Lower leg skin (tissue), 4 donors: ENCODE data around the gene NARF. TPM values are rescaled to one million over a fixed set of nuclear protein-coding genes. Genes with fewer than 3 reads are reported as not detected.

Experiments
- DNase-seq, 2 donors: peaks; one replicate each; pipeline ENCODE4 v3.0.0-alpha.2; 2019; ENCODE audit warnings: low spot score in 2 of 2
- H3K4me3 ChIP-seq: fragments of 200-600 bp; sonication (generic); 2 replicates; pipeline ENCODE4 v1.5.1; 2017; ENCODE audit warnings: mild to moderate bottlenecking, low read depth; ENCODE audit not compliant: poor library complexity, severe bottlenecking
- POLR2A ChIP-seq, 2 donors: fragments of 450-650 bp; IDR thresholded peaks; one replicate each; pipeline ENCODE4 v1.6.1; 2016 to 2017; ENCODE audit warnings: antibody characterized with exemption in 2 of 2, mild to moderate bottlenecking in 1 of 2, moderate library complexity in 1 of 2
- WGBS, 2 donors: methylation state at CpG; one replicate each; pipeline ENCODE4 v1.1.5; 2018; 5-methylcytosine and 5-hydroxymethylcytosine counted together
- intact Hi-C: fragments of 100-400 bp; cut with DNase I; formaldehyde crosslinking; loops from one replicate; pipeline ENCODE4 v1.15.0; 2023; ENCODE audit warnings: low total_unique reads
- total RNA-seq, 4 donors: library from RNA; depleted of rRNA; stranded (reverse); fragments of >200 nt; gene quantifications; one replicate each; pipeline ENCODE4 v1.1.0, GENCODE V29; 2016
- TF ChIP-seq, protein P1 (sequence below), 3 donors: fragments of 450-650 bp; IDR thresholded peaks; one replicate each; pipeline ENCODE4 v1.5.1; 2016; ENCODE audit warnings: antibody characterized with exemption in 3 of 3, mild to moderate bottlenecking in 3 of 3, moderate library complexity in 2 of 3

The NARF gene
- total RNA-seq, 4 donors from 2014 or later: 39.9 to 59.2 (median 44.3) TPM

DNA sequence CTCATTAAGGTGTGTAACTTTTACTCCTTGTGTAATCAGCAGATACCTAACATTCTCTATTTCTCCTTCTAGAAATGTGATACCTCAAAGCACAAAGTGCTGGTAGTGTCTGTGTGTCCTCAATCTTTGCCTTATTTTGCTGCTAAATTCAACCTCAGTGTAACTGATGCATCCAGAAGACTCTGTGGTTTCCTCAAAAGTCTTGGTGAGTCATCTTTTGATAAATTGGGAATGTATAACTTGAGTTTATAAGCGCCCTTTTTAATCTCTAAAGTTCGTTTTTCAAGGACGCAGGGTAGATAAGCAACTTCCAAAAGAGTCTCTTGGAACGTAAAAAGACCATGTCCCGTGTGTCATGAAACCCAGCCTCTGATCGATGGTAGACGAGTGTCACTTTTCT lies 10.2 kb downstream of the NARF start:
- H3K4me3 ChIP-seq: no peak overlapping the region
- 93 to 95% methylated on average over 7 of the region's 7 CpGs for WGBS, 2 donors
- TF ChIP-seq POLR2A (IDR thresholded peaks at IDR 0.05): no peak
- TF ChIP-seq, protein P1, sequence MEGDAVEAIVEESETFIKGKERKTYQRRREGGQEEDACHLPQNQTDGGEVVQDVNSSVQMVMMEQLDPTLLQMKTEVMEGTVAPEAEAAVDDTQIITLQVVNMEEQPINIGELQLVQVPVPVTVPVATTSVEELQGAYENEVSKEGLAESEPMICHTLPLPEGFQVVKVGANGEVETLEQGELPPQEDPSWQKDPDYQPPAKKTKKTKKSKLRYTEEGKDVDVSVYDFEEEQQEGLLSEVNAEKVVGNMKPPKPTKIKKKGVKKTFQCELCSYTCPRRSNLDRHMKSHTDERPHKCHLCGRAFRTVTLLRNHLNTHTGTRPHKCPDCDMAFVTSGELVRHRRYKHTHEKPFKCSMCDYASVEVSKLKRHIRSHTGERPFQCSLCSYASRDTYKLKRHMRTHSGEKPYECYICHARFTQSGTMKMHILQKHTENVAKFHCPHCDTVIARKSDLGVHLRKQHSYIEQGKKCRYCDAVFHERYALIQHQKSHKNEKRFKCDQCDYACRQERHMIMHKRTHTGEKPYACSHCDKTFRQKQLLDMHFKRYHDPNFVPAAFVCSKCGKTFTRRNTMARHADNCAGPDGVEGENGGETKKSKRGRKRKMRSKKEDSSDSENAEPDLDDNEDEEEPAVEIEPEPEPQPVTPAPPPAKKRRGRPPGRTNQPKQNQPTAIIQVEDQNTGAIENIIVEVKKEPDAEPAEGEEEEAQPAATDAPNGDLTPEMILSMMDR (IDR thresholded peaks at IDR 0.05): no peak
- DNase-seq: no peak
- intact Hi-C loops: no loop called here

DNA sequence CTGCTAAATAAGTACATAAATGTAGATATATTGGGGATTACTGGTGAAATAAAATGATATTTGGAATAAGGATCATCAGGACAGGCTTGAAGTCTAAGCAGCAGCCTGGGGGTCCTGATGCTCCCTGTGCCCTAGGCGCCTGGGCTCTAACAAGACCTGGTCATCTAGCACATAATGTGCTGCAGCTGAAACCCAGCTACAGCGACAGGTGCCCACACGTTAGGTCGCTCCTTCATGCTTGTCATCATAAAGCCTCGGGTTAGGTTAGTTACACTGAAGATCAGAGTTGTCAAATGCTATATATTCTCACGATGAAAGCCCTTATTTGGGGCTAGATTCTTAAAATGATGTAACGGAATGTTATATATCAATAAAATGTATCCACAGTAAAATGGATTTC lies 11.5 kb downstream of the NARF start:
- H3K4me3 ChIP-seq: no peak overlapping the region
- DNase-seq: no peak
- intact Hi-C loops: no loop called here
- TF ChIP-seq POLR2A (IDR thresholded peaks at IDR 0.05): no peak
- TF ChIP-seq, protein P1 (IDR thresholded peaks at IDR 0.05): no peak
- WGBS, 2 donors: 94 to 95% methylated on average over 7 of the region's 7 CpGs

DNA sequence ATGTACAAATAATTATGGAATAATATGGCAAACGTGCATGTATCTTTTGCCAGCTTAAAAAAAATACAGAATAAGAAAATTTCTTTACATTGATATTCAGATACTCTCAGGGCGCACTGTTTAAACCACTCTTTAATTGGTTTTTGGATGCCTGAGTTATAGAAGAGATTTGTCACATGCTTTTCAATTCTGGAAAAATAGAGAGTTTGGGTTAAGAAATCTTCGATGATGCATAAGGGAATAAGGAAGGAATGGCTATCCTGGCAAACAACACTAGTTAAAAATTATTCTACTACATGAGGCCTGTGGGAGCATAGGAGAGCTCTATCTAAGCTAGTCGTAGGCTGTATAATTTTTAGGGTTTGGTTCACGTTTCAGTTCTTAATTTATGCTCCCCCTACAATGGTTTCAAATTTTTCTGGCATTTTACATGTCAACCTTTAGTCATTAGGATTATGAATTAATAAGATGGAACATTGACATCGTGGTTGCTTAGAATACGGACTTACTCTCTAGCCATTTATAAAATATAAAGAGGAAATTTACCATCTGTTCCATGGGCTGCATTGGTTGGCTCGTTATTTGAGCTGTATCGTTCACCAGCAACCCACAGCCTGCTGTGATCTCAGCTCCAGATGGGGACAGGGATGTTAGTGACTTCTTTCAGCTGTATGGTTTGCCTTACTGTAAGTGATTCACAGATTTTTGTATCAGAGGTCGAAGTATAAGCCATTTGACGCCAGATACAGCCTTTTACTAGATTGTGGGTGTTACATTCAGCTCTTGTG lies 15.9 kb downstream of the NARF start:
- no peak for TF ChIP-seq POLR2A (IDR thresholded peaks at IDR 0.05)
- TF ChIP-seq, protein P1 (IDR thresholded peaks at IDR 0.05): no peak
- DNase-seq: no peak
- intact Hi-C loops: no loop called here
- H3K4me3 ChIP-seq: no peak overlapping the region
- 78 to 86% methylated on average over 11 of the region's 11 CpGs for WGBS, 2 donors

DNA sequence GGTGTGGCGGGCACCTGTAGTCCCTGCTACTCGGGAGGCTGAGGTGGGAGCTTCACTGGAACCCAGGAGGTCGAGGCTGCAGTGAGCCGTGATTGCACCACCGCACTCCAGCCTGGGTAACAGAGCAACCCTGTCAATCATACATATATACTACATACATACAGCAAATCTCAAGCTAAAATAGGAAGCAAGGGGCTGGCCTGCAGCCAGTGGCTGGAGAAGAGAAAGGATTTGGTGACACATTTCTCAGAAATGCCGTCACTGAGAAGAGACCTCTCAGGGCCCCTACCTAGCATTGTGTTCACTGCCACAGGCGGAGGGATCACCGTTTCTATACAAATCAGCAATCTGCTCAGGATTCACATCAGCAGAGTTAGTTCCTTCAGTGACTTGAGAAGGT lies 16.9 kb downstream of the NARF start:
- no peak overlapping the region for H3K4me3 ChIP-seq
- no peak for DNase-seq
- intact Hi-C loops: no loop called here
- TF ChIP-seq, protein P1 (IDR thresholded peaks at IDR 0.05): no peak
- no peak for TF ChIP-seq POLR2A (IDR thresholded peaks at IDR 0.05)
- 89 to 91% methylated on average over 8 of the region's 8 CpGs for WGBS, 2 donors

DNA sequence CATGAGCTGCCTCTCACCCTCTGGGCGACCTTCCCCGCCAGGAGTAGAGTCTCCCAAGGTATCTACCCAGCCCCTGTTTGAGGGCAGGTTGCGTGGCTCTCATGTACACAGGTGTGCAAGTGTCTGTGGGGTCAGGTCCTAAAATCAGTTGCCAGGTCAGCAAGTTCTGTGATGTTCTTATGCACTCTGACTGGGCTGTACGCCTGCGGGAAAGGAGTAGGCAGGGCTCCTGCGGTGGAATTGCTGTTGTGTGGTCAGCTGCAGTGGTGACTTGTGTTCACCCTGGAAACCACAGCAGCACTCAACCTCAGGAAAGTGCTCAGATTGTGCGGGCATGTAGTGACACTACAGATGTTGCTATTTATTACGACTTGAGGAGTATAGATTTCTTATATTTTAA lies 19.4 kb downstream of the NARF start:
- intact Hi-C loops: no loop called here
- TF ChIP-seq POLR2A (IDR thresholded peaks at IDR 0.05): no peak
- DNase-seq: no peak
- H3K4me3 ChIP-seq: no peak overlapping the region
- WGBS, 2 donors: 87 to 90% methylated on average over 8 of the region's 8 CpGs

DNA sequence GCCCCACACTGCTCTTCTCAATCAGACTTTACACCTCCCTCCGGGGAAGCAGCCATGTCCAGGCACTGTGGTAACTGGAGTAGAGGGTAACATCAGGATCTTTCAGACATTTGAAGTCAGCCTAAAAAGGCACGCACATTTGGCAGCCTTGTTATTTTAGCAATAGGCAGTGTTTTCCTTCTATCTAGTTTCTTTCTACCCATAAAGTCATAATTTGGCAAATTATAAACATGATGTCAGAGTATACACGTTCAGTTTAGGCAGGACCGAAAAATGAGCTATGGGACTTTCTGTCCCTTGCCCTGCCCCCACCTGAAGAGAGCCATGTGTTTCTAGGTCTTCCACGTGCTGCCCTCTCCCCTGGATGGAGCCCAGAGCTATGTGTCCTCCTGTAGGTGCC lies 21.1 kb downstream of the NARF start:
- 62 to 64% methylated on average over 5 of the region's 5 CpGs for WGBS, 2 donors
- no peak overlapping the region for H3K4me3 ChIP-seq
- intact Hi-C loops: no loop called here
- no peak for TF ChIP-seq POLR2A (IDR thresholded peaks at IDR 0.05)
- TF ChIP-seq, protein P1 (IDR thresholded peaks at IDR 0.05): no peak
- DNase-seq: no peak
